K562 treated with DMSO at 1 percent for 24 hours (cell line): ENCODE measurements around the gene TRIM44. TPM values are rescaled to one million over a fixed set of nuclear protein-coding genes. Genes with fewer than 3 reads are reported as not detected.

Experiments used
- total RNA-seq: library from RNA; unstranded; fragments of 300-600 nt; gene quantifications from 2 replicates; pipeline ENCODE4 v1.2.3, GENCODE V29; 2022; ENCODE audit warnings: low read depth; ENCODE audit not compliant: insufficient read depth

Gene TRIM44
- total RNA-seq, result 23.2 and 28.2 TPM in 2 replicates

GRCh38 chr11:35662649-35663407 is at the start of gene TRIM44:
Gene TRIM44 (plus strand): TSS chr11:35662775. CDS start chr11:35663112, 337 bp downstream.

GRCh38 chr11:35617687-35618496 is 44.7 kb upstream of the TRIM44 start, which contains the start of gene FJX1:
Gene FJX1 (plus strand): TSS chr11:35618460. CDS start chr11:35618637, 177 bp downstream.

Other genes starting within 250 kb of the TRIM44 start
- not detected in 2 replicates for gene SLC1A2, start 243.2 kb upstream of the TRIM44 start, total RNA-seq
- gene PAMR1, start 137.2 kb upstream of the TRIM44 start, total RNA-seq, result not detected in 2 replicates
- gene FJX1, start 44.3 kb upstream of the TRIM44 start, total RNA-seq, result 0.14 and 0.25 TPM in 2 replicates